GM04504 (cell line): ENCODE results near the gene BCS1L.

Experiments
- DNase-seq: peaks from one replicate; pipeline ENCODE4 v3.0.0-alpha.2; 2012; ENCODE audit warnings: low read depth

The BCS1L gene

DNA sequence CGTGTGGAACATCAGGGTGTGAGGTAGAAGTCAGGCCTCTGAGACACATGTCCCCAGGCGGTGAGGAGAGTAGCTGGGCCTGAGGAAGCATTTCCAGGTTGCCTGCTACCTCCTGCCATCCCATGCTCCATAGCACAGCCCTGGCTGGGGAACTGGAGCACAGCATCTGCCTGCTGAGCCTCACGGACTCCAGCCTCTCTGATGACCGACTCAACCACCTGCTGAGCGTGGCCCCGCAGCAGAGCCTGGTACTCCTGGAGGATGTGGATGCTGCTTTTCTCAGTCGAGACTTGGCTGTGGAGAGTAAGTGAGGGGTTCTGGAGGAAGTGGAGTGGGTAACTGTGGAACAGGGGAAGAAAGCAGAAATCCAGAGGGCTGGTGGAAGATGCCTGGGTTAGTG is 2.9 kb downstream of the BCS1L start:
- DNase-seq, result no peak

DNA sequence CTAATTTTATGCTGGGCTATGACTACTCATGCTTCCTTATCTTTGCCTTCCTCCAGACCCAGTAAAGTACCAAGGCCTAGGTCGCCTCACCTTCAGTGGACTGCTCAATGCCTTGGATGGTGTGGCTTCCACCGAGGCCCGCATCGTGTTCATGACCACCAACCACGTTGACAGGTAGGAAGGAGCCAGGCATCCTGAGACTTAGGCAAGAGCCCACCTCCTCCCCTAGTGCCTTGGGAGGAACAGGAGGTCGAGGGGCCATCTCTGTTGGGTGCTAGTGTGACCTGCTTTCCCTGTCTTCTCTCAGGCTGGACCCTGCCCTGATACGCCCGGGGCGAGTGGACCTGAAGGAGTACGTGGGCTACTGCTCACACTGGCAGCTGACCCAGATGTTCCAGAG is 3.3 kb downstream of the BCS1L start:
- no peak for DNase-seq

DNA sequence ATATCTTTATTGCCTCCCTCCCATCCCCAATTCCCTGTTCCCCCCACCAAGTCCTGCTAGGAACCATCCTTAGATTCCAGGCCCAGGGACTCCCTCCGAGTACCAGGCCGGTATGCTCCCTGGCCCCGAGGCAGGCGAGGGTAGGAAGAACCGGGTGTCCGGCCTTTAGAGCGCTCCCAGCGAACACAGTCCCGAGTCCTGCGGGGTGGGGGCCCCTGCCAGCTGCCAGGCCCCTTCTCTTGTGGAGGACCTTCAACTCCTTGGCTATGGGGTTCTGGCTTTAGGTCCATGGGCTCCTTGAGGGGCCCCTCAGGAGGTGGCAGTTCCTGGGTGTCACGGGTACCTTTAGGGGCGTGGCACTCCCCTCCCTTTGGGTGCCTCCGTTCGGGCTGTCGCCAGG is 4.4 kb downstream of the BCS1L start:
- DNase-seq, result no peak

DNA sequence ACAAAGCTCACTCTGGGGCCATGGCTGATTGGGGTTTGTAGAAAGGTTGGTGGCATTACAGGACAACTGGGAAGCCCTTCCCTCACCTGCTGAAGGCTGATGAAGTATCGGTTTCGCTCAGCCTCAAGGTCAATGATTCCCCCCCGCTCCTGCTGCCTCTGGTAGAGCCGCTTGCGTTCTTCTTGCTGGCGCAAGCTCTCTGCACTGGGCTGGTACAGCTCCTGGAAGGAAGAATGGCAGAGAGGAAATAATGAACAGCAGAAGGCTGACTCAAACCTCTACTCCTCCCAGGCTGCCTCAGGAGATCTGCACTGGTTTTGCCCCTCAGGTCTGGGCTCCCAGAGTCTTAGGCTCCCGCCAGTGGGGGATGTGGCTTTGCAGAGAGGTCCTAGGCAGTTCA is 5.2 kb downstream of the BCS1L start:
- DNase-seq, result no peak

DNA sequence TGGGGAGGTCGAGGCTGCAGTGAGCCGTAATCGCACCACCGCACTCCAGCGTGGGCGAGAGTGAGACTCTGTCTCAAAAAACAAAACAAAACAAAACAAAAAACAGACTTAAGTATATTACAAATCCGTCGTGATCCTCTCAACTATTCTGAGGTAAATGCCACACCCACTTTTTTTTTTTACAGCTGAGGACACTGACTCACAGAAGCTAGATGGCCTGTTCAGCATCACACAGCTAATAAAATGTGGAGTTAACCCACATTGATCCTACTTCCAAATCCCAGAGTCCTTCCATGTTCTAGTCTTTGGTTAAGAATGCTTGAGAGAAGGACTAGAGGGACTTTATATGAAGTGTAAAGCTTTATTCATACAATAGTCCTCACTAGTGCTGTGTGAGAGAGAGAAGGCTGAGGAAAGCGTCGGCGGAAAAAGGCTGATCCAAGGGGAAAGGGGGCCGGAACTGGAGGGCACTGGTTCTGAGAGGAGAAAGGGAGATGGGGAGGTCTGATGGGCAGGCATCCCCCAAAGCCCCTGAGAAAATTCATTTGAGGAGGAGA is 11.7 kb downstream of the BCS1L start:
- DNase-seq, result no peak

DNA sequence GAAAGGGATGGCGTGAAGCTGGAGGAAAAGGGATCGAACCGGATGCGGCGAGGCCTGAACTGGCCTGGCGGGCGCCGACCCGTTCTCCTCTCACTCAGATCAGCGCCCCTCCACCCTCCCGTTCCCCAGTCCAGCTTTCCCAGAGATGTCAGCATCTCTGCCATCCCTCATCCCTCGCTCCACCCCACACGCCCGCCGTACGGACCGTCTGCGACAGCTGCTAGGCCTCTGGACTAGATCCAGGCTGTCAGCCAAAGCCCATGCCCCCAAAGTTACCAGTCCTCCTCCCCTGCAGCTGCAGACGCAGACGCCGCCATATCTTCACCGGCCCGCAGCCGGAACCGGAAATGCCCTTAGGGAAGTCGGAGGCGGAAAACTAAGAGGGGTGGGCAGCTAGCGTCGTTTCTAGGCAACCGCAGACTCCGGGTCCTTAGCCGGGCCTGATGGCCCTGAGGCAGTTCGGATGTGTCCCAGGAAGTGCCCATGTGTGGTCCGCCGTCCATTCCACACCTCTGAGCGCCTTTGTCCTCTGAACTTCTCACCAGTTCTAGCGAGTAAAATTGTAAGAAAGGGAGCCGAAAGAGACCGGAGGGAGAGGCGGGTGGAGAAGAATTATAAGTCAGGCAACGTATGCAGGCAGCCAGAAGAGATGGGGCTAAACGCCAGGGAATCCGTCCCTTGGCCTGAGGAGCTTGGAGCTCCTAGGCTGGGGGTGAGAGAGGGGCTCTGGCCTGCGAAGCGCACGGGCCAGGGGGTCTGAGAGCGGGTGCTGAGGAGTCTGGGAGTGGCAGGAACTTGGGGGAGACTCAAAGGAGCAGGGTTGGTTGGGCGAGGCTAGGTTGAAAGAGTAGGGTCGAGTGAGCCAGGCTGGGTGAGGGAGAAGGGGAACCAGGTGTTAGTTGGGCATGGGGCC is 12.4 kb downstream of the BCS1L start, which contains the start of the genes RNF25 and STK36:
Gene RNF25 (minus strand): TSS at position 349 of the 913 bp plus-strand sequence. CDS start 32 bp downstream, at position 317.
Gene STK36 (plus strand): TSS at position 433 of the 913 bp plus-strand sequence. CDS start 744 bp downstream, outside the sequence.
- DNase-seq, result peak; percentile 80

DNA sequence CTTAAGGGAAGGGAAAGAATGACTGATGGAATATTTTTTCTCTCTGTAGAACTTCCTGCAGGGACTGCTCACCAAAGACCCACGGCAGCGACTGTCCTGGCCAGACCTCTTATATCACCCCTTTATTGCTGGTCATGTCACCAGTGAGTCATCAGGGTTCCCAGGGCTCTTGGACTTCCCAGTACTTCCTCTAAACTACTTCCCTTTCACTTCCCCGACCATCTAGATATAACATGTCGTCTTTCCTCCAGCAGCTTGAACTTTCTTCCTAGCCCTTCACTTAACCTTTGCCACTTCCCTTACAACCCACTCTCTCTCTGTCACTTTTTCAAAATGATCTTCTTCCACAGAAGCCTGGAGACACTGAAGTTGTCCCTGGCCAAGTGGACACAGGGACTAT is 19.6 kb downstream of the BCS1L start:
- no peak for DNase-seq

DNA sequence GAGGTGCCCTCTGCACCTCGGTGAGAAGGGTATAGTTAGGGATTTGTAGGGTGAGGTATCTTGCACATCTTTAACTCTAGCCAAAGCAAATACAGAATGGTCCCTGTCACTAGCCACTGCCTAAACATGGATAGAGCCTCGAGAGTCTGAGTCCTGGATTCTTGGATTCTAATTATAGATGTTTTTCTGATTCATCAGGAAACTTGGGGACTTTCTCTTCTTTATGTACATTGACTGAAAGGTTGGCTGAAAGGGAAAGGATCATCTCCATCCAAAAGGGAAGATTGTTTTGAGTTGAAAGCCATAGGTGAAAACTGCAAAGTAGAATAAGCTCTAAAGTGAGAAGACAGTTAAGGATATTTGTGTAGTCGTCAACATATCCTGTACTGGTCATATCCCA is 20.6 kb downstream of the BCS1L start:
- no peak for DNase-seq

DNA sequence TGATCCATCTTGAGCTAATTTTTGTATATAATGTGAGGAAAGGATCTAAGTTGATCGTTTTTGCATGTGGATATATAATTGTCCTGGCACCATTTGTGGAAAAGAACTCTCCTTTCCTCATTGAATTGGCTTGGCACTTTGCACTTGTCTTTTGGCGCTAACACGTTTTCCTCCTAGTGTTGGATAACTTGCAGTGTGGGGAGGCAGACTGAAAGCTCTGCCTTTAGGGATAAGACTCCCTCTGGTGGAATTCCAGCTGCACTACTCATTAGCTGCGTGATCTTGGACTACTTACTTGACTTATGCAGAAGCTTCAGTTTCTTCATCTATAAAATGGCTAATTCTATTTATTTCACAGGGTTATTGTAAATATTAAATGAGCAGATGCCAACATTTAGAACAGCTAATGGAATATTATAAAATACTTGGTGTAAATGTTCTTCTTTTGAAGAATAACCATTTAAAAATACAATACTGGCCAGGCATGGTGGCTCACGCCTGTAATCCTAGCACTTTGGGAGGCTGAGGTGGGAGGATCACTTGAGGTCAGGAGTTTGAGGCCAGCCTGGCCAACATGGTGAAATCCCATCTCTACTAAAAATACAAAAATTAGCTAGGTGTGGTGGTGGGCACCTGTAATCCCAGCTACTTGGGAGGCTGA is 28.0 kb downstream of the BCS1L start:
- peak; percentile 61 for DNase-seq

DNA sequence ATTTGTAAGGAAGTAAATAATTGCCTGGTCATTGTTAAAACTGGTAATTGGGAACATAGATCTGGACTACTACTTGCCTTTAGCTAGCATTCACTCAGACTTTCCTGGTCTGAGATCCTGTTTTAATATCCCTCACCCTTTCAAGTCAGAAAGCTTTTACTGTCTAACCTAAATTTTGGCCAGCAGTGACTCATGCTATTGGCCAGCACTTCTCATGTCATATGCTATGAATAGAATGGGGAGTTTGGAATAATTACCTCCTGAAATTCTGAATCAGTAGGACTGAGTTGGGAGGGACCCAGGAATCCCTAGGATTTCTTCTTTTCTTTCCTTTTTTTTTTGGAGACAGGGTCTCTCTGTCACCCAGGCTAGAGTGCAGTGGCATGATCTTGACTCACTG is 31.8 kb downstream of the BCS1L start:
- DNase-seq, result peak; percentile 39

DNA sequence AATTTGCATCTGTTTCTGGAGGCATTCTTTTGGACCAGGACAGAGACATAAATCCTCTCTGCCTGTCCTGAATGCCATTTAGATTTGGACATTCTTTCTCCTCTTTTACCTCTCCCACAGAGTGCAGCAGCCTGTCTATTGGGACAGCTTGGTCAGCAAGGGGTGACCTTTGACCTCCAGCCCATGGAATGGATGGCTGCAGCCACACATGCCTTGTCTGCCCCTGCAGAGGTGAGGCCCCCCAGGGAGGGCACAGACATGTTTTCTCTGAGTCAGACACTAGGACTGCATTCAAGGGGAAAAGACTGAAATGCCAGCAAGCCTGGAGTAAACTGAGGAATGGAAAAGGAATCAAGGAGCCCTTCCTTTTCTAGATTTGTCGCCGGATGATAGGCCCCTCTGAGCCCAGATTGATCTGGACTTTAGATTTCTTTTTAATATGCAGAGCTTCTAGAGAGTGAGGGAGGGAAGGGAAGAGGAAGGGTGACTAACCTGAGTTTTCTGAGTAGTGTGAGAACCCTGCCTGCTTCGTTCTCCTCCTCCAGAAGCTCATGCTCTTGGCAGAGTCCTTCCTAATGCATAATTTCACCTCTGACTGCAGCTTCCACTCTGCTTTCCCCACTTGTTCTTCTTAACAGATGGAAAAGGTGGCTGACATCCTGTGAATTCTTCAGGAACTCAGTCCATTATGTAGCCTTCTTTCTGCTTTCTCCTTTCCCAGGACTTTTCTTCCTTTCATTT is 35.1 kb downstream of the BCS1L start:
- no peak for DNase-seq

DNA sequence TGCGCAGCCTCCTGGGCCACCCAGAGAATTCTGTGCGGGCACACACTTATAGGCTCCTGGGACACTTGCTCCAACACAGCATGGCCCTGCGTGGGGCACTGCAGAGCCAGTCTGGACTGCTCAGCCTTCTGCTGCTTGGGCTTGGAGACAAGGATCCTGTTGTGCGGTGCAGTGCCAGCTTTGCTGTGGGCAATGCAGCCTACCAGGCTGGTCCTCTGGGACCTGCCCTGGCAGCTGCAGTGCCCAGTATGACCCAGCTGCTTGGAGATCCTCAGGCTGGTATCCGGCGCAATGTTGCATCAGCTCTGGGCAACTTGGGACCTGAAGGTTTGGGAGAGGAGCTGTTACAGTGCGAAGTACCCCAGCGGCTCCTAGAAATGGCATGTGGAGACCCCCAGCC is 39.4 kb downstream of the BCS1L start:
- DNase-seq, result no peak

DNA sequence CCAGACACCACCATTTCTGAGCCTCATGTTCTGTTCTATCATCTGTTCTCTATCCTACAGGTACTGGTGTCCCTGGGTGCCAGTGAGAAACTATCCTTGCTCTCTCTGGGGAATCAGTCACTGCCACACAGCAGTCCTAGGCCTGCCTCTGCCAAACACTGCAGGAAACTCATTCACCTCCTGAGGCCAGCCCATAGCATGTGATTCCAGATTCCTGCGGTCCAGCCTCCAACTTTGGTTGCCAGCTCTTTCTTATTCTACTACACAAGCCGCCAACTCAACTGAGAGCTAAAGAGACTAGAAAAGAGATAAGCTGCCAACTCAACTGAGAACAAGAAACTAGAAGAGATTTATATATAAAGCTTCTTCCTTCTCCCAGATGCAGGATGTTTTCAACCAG is 42.3 kb downstream of the BCS1L start:
- DNase-seq, result no peak

DNA sequence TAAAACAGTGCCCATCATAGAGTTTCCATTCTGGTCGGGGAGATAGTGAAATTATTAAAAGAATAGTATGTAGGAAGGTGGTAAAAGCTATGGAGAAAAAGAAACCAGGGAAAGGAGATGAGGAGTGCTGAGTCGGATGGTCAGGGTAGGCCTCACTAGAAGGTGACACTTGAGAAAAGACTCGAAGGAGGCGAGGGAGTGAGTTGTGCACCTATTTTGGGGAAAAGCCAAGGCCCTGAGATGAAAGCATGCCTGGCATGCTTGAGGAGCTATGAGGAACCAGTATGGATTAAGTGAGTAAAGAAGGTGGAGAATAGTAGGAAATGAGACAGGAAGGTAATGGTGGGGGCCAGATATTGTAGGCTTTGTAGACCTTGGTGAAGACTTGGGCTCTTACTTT is 43.9 kb downstream of the BCS1L start:
- no peak for DNase-seq

DNA sequence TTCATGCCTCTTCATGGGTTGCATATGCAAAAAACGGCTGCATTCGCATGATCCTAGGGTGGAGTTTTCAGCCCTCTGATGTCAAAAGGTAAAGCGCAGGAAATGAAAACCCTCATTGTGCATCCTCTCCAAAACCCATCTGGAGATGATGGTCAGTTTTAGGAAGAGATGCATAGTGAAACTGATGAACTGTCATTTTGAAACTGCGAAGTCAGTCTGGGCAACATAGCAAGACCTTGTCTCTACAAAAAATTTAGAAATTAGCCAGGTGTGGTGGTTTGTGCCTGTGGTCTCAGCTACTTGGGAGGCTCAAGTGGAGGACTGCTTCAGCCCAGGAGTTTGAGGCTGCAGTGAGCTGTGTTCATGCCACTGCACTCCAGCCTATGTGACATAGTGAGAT is 48.6 kb downstream of the BCS1L start:
- DNase-seq, result no peak

DNA sequence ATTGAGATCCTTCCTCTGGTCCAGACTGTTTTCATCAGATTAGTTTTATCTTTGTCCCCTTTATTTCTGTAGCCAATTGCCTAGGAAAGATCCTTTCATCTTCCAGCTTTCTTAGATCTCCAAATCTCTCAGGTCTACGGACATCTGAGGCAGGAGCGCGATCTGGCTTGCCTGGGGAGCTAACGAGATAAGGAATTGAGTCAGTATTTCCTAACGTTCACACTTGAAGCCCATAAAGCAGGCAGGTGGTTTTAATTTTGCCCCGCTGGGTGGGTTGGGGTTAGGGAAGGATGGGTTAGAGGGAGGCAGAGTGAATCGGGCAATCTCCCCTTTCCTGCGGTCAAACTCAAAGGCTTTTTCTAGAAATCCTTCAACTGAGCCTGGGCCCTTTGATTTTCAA is 50.4 kb downstream of the BCS1L start:
- no peak for DNase-seq

DNA sequence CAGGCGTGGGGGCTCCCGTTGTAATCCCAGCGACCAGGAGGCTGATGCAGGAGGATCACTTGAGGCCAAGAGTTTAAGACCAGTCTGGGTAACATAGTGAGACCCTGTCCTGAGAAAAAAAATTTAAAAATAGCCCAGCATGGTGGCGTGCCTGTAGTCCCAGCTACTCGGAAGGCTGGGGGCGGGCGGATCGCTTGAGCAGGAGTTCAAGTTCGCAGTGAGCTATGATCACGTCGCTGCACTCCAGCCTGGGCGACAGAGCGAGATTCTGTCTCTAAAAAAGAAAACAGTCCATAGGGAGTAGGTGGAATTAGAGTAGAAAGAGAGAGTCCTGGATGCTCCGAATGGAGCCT is 50.8 kb downstream of the BCS1L start:
- no peak for DNase-seq

DNA sequence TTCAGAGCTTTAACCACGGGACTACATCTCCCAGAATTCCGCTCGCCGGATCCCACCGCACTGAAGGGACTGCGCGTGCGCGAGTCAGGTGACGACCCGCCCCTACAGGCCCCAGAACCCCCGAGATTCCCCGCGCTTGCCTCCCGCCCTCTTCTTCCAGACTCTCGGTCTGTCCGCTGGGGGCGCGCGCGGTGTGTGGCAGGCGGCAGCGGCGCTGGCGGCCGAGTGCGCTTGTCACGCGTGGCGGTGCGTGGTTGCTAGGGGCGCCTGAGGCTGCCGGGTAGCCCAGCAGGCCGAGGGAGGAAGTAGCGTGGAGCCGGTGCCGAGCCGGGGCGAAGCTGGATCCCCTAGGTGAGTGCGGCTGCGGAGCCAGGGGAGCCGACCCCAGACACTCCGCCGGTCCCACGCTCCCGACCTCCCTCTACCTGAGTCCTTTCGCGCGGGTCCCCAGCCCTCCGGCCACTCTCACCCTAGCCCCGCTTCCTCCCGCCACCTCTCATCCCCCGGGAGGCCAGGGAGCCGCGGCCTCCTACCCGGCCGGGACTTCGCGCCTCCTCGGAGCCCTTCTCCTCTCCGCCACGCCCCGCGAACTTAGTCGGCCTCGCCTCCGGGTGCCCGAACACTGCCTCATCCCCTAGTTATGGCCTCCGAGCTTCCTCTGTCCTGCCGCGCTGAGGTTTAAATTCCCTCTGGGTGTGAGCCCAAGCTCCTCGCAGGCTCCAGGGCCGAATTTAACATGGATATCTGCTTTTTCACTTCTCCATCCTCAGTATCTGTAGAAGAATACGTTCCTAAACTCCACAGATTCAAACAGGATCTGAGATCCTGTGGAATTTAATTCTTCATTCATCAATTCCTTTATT is 51.4 kb downstream of the BCS1L start, which contains the start of gene TTLL4:
Gene TTLL4 (plus strand): TSS at position 149 of the 863 bp plus-strand sequence. CDS start 26,842 bp downstream, outside the sequence.
- peak; percentile 91 for DNase-seq

DNA sequence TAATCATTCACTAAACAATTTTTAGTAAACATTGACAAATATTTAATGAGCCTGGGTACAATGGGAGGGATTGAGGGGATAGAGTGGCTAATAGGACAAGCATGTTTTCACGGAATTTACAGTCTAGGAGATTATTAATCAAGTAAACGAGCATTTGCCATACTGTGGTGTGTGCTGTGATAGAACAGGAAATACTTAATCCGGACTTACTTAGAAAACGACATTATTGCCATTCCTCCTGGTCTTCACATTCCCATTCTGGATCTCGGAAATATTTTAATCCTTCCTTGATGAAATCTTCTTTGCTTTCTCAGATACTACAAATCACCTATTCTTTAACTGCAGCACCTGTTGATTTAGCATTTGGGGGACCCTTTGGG is 52.1 kb downstream of the BCS1L start:
- no peak for DNase-seq
